Hematopoietic multipotent progenitor cell treated with erythropoietin and hydrocortisone succinate and interleukin-3 and kit ligand, for 6 days (in vitro differentiated cells): ENCODE measurements around the gene KIF12.
A peak's percentile ranks its signal among the peaks of the same experiment; 100 is the strongest.

ENCODE experiments used
- DNase-seq: peaks from one replicate; pipeline ENCODE4 v3.0.0-alpha.2; 2015

KIF12 gene

GRCh38 chr9:114123031-114123977, 24.2 kb upstream of the KIF12 start:
- DNase-seq: no peak

- DNase-seq: no peak
Measured at GRCh38 chr9:114122136-114123027, 23.3 kb upstream of the KIF12 start.

GRCh38 chr9:114121227-114122135, 22.4 kb upstream of the KIF12 start:
- DNase-seq: no peak

DNA sequence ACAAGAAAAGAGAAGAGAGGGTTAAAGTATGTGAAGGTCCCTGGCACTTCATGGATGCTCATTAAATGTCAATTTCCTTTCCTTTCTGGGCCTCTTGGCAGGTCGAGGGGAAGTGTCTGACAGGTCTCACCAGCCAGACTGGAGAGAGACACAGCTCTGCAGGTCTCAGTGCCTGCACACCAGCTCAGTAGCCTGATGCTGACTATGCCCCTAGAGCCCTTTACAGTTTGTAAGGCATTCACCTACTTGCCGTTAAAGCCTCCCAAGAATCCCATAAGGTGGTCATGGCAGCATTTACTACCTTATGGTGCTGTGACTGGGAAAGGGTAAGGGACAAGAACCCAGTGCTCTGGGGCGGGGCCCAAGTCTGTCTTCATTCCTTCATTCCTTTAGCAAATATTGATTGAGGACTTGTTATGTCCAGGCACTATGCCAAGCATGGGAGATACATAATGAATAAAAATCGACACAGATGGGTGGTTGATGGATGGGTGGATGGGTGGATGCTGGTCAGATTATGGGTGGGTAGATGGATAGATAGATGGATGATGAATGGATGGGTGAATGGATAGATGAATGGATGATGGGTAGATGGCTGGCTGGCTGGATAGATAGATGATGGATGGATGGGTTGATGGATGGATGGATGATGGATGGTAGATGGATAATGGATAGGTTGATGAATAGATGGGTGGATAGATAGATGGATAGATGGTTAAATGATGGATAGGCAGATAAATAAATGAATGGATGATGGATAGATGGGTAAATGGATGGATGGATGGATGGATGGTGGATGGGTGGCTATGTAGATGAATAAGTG, 21.3 kb upstream of the KIF12 start:
- DNase-seq: no peak

- DNase-seq: no peak
Measured at GRCh38 chr9:114119242-114120191, 20.4 kb upstream of the KIF12 start.

DNA sequence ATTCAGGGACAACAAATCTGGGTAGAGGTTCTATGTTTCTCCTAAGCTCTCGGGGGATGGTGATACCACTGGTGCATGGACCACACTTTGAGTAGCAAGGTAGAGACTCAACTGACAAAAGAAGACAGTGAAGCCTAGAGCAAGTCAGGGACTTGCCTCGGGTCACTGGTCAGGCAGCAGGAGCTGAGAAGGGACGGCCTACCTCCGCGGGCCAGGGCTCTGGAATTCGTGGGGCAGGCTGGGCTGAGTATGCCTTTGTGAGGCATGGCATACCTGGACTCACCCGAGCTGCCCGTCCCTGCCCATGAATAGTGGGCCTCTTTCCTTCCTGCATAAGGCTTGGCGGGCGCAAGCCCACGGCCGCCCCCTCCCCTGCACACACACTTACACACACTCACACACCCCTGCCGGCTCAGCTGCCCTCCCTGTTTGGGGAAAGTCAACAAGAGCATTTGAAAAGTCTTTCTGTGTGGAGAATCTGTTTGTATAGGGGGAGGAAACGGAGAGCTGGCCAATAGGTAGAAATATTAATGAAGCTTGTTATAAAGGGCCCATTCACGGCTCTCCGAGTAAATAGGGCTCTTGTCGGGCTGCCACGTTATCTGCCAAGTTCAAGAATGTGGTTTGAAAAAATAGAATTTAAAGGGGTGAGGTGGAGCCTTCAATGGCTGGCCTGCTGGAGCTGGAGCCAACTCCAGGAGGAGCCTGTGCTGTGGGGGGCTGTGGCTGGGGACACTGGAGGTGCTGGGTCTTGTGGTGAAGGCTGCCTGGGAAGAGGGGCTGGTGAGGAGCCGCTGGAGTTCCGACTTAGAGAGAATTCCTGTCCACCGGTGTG, 19.1 kb upstream of the KIF12 start:
- no peak for DNase-seq

GRCh38 chr9:114117614-114117995, 18.5 kb upstream of the KIF12 start:
- DNase-seq: no peak

DNA sequence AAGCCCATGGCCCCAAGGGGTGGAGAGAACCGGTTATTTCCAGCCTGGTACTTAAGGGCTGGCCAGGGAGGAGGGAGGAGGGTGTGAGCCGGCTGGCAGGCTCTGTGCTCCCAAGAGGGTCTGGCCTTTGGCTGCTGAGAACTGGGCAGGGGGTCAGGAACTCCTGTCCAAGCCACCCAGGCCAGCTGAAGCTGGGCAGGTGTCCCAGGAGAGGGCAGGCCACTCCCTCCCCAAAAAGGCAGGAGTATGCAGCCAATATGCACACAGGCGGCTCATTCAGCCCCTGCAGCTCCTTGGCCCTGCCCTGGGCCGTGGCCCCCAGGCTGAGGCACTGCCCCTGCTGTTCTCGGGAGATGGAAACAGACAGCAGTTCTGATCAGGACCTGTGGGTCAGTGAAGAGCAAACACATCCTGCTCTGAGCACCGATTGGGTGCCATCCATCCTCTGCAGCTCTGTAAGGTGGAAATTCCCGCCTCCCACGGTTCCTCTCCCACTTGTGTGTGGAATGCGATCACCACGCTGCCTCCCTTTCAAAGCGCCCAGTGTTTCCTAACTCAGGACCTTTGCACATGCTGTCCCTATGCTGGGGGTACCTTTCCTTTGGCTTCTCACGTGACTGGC, 17.1 kb upstream of the KIF12 start:
- no peak for DNase-seq

DNA sequence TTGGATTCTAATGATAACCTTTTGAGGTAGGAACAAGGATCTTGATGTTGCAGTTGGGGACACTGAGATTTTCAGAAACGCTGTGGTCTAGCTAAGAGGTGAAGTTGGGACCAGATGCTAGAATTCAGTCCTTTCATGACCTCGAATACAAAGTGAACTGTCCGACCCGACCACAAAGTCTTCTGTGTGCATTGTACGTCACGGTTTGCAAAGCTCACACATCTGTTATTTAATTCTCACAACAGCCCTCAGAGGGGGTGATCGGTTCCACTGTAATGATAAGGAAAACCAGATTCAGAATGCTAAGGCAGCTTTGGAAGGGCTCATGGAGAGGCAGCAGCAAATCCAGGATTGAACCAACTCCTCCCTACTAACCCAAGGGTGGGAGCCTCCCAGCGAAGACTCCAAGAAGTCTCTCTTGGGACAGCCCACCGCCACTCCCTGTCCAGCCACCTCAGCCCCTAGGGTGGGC, 16.6 kb upstream of the KIF12 start:
- DNase-seq: no peak

- DNase-seq: no peak
Measured at GRCh38 chr9:114114364-114114763, 15.3 kb upstream of the KIF12 start.

DNA sequence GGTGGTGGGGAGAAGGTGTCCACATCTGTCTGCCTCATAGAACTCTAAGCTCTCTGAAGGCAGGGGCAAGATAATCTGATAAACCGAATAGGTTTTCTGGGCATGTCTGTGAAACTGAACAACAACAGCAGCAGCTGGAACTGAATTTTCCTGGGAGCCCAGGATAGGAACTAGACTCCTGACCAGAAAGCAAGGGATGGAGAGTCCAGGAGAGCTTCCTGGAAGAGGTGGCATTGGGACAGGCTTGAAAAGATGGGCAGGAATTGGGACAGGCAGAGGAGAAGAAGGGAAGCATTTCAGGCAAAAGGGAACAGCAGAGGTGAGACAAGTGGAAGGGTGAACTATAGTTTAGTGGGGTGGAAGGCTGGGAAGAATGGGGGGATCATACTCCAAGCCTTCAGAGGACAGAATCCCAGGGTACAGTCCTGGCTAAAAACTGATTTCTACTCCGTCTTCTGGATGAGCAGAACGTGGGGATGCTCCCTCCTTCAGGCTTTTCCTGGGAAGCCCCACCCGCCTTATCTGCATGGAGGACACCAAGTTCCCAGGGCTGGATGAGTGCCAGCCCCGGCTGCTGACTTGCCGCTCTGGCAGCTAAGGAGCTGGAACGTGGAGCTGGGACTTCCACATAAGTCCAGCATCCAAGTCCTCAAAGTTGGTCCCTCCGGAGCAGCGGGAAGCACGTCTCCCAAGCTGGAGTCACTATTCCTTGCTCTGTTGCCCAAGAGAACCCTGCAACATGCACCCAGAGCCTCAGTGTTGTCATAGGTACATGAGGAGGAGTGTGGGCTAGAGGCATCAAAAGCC, 13.9 kb upstream of the KIF12 start:
- DNase-seq: no peak

DNA sequence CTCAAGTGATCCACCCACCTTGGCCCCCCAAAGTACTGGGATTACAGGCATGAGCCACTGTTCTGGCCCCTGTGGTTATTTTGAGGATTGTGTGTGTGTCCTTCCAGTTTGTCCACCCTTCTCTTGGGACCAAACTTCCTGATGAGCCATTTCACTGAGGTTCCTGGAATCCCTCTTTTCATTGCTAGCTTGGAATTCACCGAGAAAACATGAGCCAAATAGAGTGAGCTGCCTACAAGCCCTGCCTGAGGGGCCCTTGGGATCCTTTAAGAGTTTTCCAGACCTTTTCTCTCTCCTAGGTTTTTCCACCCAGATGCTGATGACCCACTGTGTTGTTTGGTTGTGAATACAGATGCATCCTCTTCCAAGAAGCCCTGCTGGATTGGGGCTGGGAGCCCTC, 13.2 kb upstream of the KIF12 start:
- DNase-seq: no peak

DNA sequence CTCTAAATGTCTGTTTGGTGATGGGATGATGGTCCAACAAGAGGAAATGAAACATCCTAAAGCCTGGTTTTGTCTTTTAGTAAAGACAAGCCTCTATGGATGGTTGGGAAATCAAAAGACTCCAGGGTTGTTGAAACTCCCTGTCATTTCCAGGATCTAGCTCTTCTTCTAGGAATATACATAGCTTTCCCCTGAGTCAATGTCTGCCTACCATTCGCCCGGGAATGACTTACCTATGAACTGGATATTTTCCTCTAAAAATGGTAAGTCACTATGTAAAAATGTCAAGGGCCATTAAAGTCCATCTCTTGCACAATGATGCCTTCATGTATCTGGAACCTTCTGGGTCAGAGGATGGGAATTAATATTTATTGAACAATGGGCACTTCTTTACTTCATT, 11.1 kb upstream of the KIF12 start:
- no peak for DNase-seq

DNA sequence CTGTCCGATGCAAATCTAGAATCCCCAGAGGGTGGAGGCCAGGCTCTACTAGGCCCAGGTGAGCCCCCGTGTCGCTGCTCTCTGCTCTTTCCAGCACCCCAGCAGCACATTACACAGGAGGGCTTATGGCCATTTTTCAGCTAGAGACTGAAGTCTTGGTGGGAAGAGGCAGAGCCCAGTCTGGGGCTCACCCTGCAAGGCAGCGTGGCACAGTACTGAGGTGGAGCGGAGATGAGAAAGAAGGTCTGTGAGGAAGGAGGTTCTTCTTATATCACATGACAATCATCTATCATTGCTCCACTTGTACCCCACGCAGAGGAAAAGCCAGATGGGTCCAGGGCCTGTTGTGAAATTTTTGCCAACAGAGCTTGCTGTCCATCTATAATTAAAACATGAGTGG, 10.0 kb upstream of the KIF12 start:
- DNase-seq: no peak

DNA sequence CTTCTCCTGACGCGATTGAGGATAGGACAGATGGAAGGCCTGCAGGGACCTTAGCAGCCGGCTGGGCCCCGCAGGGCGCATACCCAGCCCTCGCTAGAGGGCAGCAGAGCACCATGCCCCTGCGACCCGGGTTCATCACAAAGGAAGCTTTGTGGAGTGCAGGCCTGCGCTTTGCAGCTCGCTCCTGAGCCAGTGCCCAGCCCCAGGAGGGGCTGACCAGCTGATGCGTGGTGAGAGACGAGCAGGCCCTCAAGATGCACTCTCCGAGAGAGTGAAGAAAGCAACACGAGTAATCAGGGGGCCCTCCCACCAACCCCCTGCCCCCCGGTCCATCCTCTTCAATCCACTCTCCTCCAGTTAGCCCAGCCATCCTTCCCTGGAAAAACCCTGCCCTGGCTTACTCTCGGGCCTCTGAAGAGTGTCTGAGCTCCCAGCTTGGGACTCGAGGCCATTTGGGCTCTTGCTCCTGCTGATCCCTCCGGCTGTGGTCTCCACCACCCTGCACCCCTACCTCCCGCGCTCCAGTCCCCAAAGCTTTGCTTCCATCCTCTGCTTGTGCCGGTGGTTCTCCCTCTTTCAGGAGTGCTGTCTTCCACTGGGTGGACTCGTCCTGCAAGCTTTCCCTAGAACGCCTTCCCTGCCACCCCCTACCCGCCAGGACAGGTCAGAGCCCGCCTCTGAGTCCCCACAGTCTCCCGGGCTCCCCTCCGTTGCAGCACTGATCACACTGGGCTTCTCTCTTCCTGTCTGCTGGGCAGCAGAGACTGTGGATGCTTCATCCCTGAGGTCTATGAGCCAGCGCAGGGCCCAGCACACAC, 9.1 kb upstream of the KIF12 start:
- peak; percentile 79 for DNase-seq

- DNase-seq: no peak
Measured at GRCh38 chr9:114107286-114108001, 8.4 kb upstream of the KIF12 start.

DNA sequence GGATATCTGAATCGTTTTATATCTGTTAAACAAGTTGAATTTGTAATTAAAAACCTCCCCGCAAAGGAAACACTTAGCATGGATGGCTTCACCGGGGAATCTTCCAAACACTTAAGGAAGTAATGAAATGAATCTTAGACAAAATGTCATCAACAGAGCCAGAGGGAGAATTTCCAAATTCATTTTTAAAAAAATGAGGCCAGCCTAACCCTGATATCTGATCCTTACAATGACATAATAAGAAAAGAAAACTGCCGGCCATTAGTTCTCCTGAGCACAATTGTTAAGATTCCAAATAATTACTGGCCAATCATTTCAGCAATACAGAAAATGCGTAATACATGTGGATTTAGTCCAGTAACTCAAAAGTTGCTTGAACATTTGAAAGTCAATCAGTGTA, 6.1 kb upstream of the KIF12 start:
- no peak for DNase-seq
